ENCODE results near the gene EXOSC3. TPM values are rescaled to one million over a fixed set of nuclear protein-coding genes. Genes with fewer than 3 reads are reported as not detected.

The EXOSC3 gene
- total and polyA plus RNA-seq, 2 of the 8 experiments (the other 6 are each of a cell fraction or from before 2014, with no cell fraction given): 46.7 to 73.4 TPM

DNA sequence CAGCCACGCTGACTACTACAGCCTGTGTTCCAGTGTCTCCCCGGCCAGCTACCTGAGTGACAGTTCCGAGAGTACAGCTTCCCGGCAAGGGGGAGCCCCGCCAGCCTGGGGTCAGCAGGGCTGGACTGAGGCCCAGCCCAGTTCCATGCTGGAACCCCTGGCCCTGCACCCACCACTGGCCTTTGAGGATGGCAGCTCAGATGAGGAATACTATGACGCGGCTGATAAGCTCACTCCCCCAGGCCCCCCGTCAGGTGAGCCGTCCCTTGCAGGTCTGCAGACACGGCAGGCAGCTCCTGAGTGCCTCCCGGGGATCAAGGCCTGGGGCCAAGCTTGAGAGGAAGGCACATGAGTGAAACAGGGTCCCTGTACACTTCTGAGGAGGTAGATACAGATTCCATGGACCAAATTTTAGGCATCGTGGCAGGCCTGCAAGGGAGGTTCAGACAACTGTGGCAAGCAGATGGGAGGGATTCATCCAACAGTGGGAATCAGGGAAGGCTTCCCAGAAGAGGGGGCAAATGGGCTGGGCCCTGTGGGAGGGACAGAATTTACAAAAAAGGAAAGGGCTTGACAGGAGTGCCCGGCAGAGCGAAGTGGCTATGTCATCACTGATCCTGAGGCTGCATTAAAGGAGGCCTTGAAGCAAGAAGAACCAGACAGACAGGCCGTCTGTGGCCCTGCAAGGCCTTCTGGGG lies 44.1 kb downstream of the EXOSC3 start:
- Histone ChIP-seq H3K23me2 (ENCODE audit: low read depth, low read length) (no peaks in the 10 kb centered on the region; the same call in 1 of the 2 replicates), H3K23ac (ENCODE audit: insufficient read length) (no peak overlapping the region), H4K8ac (ENCODE audit: extremely low read depth, insufficient read depth, low read length) (no peak overlapping the region), H4K5ac (ENCODE audit: insufficient read length, low read depth, low read length) (no peak overlapping the region), H3K79me1 (ENCODE audit: low read depth, low read length) (no peaks in the 10 kb centered on the region), H3K27me3 (replicated peaks in 1 of 4; ENCODE audit: control insufficient read depth in 3 of 4, extremely low read depth in 1 of 4, insufficient read depth in 3 of 4, low read length in 3 of 4) (no peaks in the 10 kb centered on the region), H3K4me1 (replicated peaks in 1 of 4; ENCODE audit: control insufficient read depth in 3 of 4, insufficient read depth in 4 of 4, low read length in 3 of 4) (no peaks in the 10 kb centered on the region), H2BK120ac (replicated peaks; ENCODE audit: low read depth, low read length) (no peak overlapping the region), H3K9ac (replicated peaks in 1 of 4; ENCODE audit: extremely low read depth in 1 of 4, low read depth in 3 of 4, low read length in 3 of 4) (no peak overlapping the region), H3K4ac (replicated peaks; ENCODE audit: insufficient read length, low read depth, low read length) (no peak overlapping the region), H2AFZ (ENCODE audit: low read length) (no peak overlapping the region), H2AK5ac (ENCODE audit: low read depth, low read length) (no peak overlapping the region), H3K27ac (ENCODE audit: low read depth, low read length) (no peak overlapping the region), H3K9me3 (ENCODE audit: insufficient read depth in 2 of 2, low read depth in 1 of 2, low read length in 1 of 2) (no peaks in the 10 kb centered on the region), H3K14ac (ENCODE audit: insufficient read length) (no peak overlapping the region), H3K18ac (ENCODE audit: extremely low read depth, low read length) (no peak overlapping the region), H3K79me2 (ENCODE audit: control insufficient read depth in 1 of 2, insufficient read depth in 2 of 2, low read length in 2 of 2) (no peaks in the 10 kb centered on the region), H2BK5ac (ENCODE audit: low read depth, low read length) (no peak overlapping the region), H2BK20ac (ENCODE audit: low read length) (no peak overlapping the region), H4K20me1 (replicated peaks in 1 of 2; ENCODE audit: control insufficient read depth in 1 of 2, insufficient read depth in 2 of 2, low read length in 2 of 2) (no peaks in the 10 kb centered on the region), H3K36me3 (ENCODE audit: control insufficient read depth in 2 of 4, insufficient read depth in 4 of 4, low read length in 3 of 4) (no peaks in the 10 kb centered on the region), H2BK12ac (ENCODE audit: low read depth, low read length) (no peak overlapping the region), H3K4me2 (ENCODE audit: insufficient read depth in 1 of 2, low read depth in 2 of 2, low read length in 2 of 2) (no peak overlapping the region), H2BK15ac (ENCODE audit: low read length) (no peak overlapping the region), H4K91ac (replicated peaks; ENCODE audit: insufficient read length, low read length) (no peak overlapping the region), H3K4me3 (ENCODE audit: extremely low read depth in 1 of 4, insufficient read depth in 2 of 4, low read depth in 3 of 4, low read length in 4 of 4) (no peak overlapping the region), H3K56ac (replicated peaks; ENCODE audit: insufficient read length, low read depth, low read length) (no peak overlapping the region)
- 87% methylated on average over 15 of the region's 15 CpGs; no CpG with 5 or more reads in 1 of the 2 experiments for WGBS, 2 experiments (ENCODE audit: extremely low coverage in 1 of 2, insufficient coverage in 1 of 2, insufficient read length in 1 of 2, insufficient replicate concordance in 2 of 2, low coverage in 1 of 2, low lambda C conversion rate in 2 of 2, missing lambda C conversion rate in 1 of 2)
- DNase-seq (ENCODE audit: low read depth in 1 of 2, low spot score in 2 of 2): no peak
- POLR2A ChIA-PET (ENCODE audit: partially characterized antibody): interaction anchor here (0.9 kb wide), 1 partner anchor 40 kb away, joined by 3 read pairs; no protein-coding TSS in a partner anchor
- FAIRE-seq: no peak
- CTCF ChIA-PET (ENCODE audit: partially characterized antibody): no interaction called here
- no peak for TF ChIP-seq CEBPB (IDR thresholded peaks at IDR 0.05; ENCODE audit: low read depth, low read length)
